Measurements from ENCODE around the gene E4F1.
A peak's percentile ranks its signal among the peaks of the same experiment; 100 is the strongest.
"Not testable (repeated sequence)": the region's sequence is repeated elsewhere in the genome, so short reads cannot be mapped to it uniquely, and the experiment has no call there.

The E4F1 gene

DNA sequence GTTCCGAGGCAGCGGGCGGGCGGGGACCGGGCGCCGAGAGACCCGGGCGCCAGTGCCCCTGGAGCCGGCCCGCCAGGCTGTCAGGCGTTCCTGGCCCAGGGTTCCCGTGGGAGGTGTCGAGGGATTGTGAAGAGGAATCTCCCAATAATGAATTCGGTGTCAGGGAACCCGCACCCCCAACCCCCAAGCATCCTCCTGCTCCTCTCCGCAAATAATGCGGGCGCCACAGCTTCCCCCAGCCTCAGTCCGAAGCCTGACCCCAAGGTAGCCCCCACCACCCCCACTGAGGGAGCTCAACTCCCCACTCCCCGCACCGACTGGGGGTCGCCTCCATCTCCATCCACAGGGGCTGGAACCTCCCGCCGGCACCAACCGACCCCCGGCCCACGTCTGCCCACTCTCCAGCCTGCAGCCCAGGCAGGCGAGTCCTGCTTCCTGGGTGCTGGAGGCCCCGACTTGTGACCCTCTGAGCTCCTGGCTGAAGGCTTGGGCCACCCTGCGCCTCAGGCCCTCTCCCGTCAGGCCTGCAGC lies 26.3 kb upstream of the E4F1 start:
- Mint-ChIP-seq H3K4me1 (peaks cover 6% of the 10 kb centered on the region), H3K36me3 (no peaks in the 10 kb centered on the region), H3K4me3 (peak overlapping the region; percentile 55), H3K27ac (no peak overlapping the region), H3K9me3 (no peaks in the 10 kb centered on the region)
- ATAC-seq (no peak), DNase-seq (ENCODE audit: low spot score in 2 of 2) (no peak)

DNA sequence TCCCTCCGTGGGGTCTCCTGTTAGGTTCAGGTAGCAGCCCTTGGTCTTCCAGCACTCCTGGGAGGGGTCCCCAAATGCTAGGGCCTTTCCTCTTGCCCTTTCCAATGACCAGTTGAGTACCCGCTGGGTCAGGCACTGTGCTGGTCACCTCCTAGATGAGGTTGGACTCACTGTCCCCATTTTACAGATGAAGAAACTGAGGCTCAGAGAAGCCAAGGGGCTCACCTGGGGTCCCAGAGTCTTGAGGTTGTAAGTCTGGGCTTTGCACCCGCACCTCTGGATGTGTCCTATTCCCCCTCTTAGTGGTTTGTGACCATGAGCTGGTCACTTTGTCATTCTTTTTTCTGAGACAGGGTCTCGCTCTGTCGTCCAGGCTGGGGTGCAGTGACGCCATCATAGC lies 25.6 kb upstream of the E4F1 start:
- no peak for DNase-seq (ENCODE audit: low spot score in 2 of 2)
- Mint-ChIP-seq H3K4me1 (peaks cover 6% of the 10 kb centered on the region), H3K9me3 (no peaks in the 10 kb centered on the region), H3K36me3 (no peaks in the 10 kb centered on the region), H3K27ac (no peak overlapping the region), H3K4me3 (peak overlapping the region; percentile 55)
- ATAC-seq, result no peak

DNA sequence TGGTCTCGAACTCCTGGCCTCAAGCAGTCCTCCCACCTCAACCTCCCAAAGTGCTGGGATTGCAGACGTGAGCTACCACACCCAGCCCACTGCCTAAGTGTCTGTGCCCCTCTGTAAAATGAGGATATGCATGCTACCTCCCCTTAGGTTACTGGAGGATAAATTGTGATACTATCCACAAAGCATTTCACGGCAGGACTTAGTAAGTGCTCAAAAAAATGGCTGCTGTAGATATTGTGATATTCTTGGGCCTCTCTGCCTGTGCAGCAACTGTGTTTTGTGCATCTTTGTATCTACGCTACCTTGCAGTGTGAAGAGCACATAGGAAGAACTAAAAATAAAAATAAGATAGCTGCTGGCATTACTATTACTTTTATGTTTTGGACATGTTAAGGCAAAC lies 25.1 kb upstream of the E4F1 start:
- no peaks in the 10 kb centered on the region for H3K36me3 Mint-ChIP-seq

DNA sequence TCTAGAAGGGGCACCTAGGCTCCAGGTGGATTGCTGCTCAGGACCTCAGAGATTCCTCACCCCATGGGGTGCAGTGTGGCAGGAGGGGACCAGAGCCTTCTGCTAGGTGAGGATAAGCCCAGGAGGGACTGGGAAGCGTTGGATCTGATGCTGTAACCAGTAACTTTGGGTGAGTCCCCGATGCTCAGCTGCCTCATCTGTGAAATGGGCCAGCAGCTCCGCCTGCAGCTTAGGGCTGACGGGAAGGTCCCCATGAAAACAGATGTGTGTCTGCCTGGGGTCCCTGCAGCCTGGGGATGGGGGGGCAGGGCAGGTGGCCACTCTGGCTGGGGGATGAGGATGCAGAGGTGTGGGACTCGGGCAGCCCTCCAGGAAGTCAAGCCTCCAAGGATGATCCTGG lies 24.3 kb upstream of the E4F1 start:
- H3K36me3 Mint-ChIP-seq, result peaks cover under 1% of the 10 kb centered on the region
- H3K4me1 Mint-ChIP-seq, result peaks cover 12% of the 10 kb centered on the region
- no peak overlapping the region for H3K4me3 Mint-ChIP-seq
- H3K9me3 Mint-ChIP-seq, result no peaks in the 10 kb centered on the region
- H3K27ac Mint-ChIP-seq, result no peak overlapping the region
- ATAC-seq (no peak), DNase-seq (ENCODE audit: low spot score in 2 of 2) (no peak)

More for the DNA sequence above, 25.1 kb upstream of the E4F1 start:
- peak overlapping the region; percentile 55 for H3K4me3 Mint-ChIP-seq
- no peak overlapping the region for H3K27ac Mint-ChIP-seq
- DNase-seq (ENCODE audit: low spot score in 2 of 2) (no peak), ATAC-seq (no peak)
- peaks cover 7% of the 10 kb centered on the region for H3K4me1 Mint-ChIP-seq
- no peaks in the 10 kb centered on the region for H3K9me3 Mint-ChIP-seq

DNA sequence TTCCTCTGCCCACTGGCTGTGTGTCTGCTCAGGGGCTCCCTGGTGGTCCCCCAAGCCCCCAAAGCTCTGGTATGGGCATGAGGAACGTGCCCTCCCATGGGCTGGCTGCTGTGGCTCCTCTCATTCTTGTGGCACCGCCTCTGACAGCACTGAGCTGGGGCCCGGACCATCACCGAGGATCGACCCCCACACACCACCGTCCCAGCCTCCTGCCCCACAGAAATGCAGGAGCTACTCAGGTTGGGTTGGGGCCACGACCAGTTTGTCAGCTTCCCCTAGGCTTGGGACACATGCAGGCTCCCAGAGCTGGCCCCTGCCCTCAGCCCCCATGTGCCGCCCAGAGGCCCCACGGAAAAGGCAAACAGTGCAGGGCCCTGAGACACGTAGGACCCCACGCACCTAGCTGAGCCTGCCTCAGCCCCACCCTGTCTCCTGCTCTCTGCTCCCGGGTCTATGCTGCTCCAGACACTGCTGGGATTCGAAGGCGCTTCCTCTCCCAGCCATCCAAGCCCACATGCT lies 23.7 kb upstream of the E4F1 start:
- Mint-ChIP-seq H3K9me3 (no peaks in the 10 kb centered on the region), H3K4me3 (no peak overlapping the region), H3K27ac (no peak overlapping the region), H3K4me1 (peaks cover 17% of the 10 kb centered on the region), H3K36me3 (peaks cover 6% of the 10 kb centered on the region)
- ATAC-seq (no peak), DNase-seq (ENCODE audit: low spot score in 2 of 2) (no peak)

DNA sequence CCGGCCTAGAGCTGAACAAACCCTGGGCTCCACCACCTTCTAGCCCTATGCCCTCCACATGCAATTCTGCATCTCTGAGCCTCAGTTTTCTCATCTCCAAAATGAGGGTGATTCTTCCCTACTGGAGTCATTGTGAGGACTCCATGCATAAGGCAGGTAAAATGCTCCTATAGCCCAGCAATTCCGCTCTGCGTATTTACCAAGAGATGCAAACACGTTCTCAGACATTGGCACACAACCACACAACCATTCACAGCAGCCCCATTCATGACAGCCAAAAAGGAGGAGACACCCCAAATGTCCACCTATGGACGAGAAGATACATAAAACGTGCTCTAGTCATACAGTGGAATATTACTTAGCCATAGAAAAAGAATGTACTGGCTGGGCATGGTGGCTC lies 23.1 kb upstream of the E4F1 start:
- no peak for ATAC-seq

DNA sequence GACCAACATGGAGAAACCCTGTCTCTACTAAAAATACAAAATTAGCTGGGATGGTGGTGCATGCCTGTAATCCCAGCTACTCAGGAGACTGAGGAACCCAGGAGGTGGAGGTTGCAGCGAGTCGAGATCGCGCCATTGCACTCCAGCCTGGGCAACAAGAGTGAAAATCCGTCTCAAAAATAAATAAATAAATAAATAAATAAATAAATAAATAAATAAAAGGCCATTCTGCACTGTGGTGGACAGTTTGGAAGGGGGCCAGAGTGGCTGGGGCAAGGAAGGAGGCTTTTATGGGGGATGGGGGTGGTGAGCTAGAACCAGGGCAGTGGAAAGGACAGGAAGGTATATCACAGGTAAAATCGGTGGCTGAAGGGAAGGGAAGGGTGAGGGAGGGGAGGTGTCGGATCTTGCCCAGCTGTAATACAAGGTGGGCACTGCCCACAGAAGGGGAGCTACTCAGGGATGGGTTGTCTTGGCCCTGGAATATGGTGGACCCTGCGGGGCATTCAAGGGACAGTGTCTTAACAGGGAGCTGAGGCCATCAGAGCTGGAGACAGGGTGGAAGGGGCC lies 20.2 kb upstream of the E4F1 start:
- ATAC-seq; H3K27ac Mint-ChIP-seq; DNase-seq (ENCODE audit: low spot score in 2 of 2); H3K9me3 Mint-ChIP-seq: not testable (repeated sequence)
- Mint-ChIP-seq H3K36me3 (peaks cover 20% of the 10 kb centered on the region), H3K4me1 (peaks cover 31% of the 10 kb centered on the region), H3K4me3 (peak overlapping the region; percentile 75)

More for the DNA sequence above, 23.1 kb upstream of the E4F1 start:
- H3K4me3 Mint-ChIP-seq, result no peak overlapping the region
- H3K9me3 Mint-ChIP-seq, result no peaks in the 10 kb centered on the region
- H3K4me1 Mint-ChIP-seq, result peaks cover 14% of the 10 kb centered on the region
- no peak overlapping the region for H3K27ac Mint-ChIP-seq
- no peak for DNase-seq (ENCODE audit: low spot score in 2 of 2)
- H3K36me3 Mint-ChIP-seq, result peaks cover 7% of the 10 kb centered on the region

DNA sequence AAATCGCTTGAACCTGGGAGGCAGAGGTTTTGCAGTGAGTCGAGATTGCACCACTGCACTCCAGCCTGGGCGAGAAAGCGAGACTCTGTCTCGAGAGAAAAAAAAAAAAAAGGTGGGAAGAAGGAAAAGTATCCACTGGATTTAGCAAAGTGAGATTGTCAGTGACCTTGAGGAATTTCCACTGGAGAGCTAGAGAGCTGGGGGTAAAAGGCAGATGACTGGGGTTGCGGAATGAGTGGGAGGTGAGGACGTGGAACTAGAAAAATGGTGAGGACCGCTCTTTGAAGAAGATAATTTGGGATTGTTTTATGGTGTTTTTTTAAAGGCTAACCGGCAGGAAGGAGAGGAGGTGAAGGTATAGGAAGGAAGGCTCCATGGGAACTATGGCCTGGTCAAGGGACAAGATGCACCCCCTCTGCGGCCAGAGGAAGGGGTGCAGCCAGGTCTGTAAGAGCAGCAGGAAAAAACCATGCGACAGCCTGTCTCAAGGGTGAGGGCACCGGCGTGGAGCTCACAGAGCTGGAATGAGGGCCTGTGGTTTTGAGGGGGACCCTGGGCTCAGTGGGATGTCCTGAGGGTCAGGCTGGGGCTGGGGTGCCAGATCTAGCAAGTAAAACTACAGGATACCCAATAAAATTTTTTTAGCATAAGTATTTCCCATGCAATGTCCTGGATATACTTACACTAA lies 18.8 kb upstream of the E4F1 start:
- Mint-ChIP-seq H3K4me1 (peaks cover 31% of the 10 kb centered on the region), H3K4me3 (peak overlapping the region; percentile 75), H3K9me3 (no peaks in the 10 kb centered on the region), H3K36me3 (peaks cover 27% of the 10 kb centered on the region), H3K27ac (peak overlapping the region; percentile 80)
- no peak for DNase-seq (ENCODE audit: low spot score in 2 of 2)
- no peak for ATAC-seq

DNA sequence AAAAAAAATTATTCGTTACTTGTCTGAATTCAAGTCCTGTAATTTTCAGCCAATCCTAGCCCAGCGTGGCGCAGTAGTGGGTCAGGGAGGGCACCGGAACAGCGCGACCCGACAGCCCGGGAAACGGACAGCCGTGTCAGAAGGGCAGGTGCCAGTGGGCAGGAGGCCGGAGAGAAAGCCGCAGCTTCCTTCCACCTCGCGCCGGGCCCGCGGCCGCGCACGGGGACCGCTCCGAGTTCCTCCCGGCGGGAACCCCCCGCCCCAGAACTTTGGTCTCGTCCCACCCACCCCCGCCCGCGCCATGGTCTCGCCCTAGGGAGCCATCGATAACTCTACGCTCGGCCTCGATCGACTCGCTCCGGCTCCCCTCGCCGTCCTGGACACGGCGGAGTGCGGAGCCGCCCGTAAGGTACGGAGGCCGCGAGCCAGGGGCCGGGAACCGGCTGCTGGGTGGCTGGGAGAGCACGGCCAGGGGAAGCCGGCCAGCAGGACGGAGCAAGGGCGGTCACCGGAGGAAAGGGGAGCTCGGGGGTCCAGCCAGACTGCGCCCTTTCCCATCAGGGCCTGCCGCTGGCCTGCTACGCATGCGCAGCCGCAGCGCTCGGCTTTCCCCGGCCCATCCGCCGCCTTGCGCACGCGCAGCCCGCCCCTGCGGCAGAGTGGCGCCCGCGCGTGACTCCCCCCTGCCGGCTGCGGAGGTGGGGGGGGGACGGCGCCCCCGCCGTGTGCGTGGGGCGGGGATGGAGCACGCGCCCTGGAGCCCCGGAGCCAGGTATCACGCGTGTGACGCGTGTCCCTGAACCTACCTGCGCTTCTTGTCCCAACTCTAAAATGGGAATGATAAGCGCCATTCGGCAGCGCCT lies 18.1 kb upstream of the E4F1 start, which contains the start of gene MLST8:
TSS of gene MLST8 (plus strand) at position 351 of the 863 bp plus-strand sequence. CDS start 632 bp downstream, outside the sequence.
- ATAC-seq (peak; percentile 90), DNase-seq (ENCODE audit: low spot score in 2 of 2) (peak; percentile 97)
- Mint-ChIP-seq H3K27ac (peak within 1 kb of the TSS; percentile 80), H3K4me1 (peaks cover 31% of the 10 kb centered on the region), H3K9me3 (no peaks in the 10 kb centered on the region), H3K4me3 (peak within 1 kb of the TSS; percentile 75), H3K36me3 (peaks cover 32% of the 10 kb centered on the region)

DNA sequence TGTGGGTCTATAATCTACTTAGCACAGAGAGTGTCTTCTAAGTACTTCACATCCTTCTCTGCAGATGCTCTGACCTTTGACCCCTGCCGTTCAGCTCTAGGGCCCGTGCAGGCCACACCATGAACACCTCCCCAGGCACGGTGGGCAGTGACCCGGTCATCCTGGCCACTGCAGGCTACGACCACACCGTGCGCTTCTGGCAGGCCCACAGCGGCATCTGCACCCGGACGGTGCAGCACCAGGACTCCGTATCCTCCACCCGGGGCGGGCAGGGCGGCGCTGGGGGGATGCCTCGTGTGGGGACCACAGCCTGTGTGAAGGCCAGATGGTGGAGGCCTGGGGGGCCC lies 17.5 kb upstream of the E4F1 start:
- Mint-ChIP-seq H3K4me3 (peak overlapping the region; percentile 75), H3K36me3 (peaks cover 34% of the 10 kb centered on the region), H3K4me1 (peaks cover 31% of the 10 kb centered on the region), H3K27ac (peak overlapping the region; percentile 80), H3K9me3 (no peaks in the 10 kb centered on the region)
- DNase-seq (ENCODE audit: low spot score in 2 of 2), result no peak
- ATAC-seq, result peak; percentile 3

DNA sequence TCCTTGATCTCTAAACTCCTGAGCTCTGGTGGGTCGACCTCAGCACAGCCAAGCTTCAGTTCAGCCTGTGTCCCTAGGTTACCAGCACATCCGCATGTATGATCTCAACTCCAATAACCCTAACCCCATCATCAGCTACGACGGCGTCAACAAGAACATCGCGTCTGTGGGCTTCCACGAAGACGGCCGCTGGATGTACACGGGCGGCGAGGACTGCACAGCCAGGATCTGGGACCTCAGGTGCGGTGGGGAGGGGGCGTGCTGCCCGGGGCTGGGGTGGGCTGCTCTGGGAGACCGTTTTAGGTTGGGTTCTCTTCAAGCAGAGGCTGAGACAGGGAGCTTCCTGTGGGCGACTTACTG lies 17.0 kb upstream of the E4F1 start:
- Mint-ChIP-seq H3K9me3 (no peaks in the 10 kb centered on the region), H3K36me3 (peaks cover 34% of the 10 kb centered on the region), H3K4me3 (peak overlapping the region; percentile 75), H3K4me1 (peaks cover 31% of the 10 kb centered on the region), H3K27ac (peak overlapping the region; percentile 80)
- ATAC-seq (no peak), DNase-seq (ENCODE audit: low spot score in 2 of 2) (no peak)

DNA sequence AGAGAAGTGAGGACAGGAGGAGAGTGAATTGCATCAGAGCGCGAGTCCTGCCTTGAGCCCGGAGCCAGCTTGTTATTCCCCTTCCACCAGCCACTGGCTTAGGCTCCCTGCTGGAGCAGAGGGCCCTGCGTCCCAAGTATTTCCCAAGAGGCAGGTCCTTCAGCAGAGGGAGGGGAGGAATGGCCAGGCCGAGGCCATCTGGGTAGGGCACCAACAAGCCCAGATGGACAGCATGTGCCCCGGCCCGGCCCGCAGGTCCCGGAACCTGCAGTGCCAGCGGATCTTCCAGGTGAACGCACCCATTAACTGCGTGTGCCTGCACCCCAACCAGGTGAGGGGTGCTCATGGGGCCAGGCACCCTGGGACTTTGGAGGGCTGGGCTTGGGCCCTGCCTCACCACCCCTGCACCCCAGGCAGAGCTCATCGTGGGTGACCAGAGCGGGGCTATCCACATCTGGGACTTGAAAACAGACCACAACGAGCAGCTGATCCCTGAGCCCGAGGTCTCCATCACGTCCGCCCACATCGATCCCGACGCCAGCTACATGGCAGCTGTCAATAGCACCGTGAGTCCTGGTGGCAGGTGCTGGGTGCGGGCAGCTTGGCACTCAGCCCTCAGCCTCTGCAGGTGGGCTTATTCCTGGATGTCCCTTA lies 16.5 kb upstream of the E4F1 start:
- Mint-ChIP-seq H3K36me3 (peaks cover 39% of the 10 kb centered on the region), H3K4me1 (peaks cover 34% of the 10 kb centered on the region), H3K4me3 (peak overlapping the region; percentile 75), H3K27ac (peak overlapping the region; percentile 80), H3K9me3 (no peaks in the 10 kb centered on the region)
- no peak for DNase-seq (ENCODE audit: low spot score in 2 of 2)
- ATAC-seq, result no peak

DNA sequence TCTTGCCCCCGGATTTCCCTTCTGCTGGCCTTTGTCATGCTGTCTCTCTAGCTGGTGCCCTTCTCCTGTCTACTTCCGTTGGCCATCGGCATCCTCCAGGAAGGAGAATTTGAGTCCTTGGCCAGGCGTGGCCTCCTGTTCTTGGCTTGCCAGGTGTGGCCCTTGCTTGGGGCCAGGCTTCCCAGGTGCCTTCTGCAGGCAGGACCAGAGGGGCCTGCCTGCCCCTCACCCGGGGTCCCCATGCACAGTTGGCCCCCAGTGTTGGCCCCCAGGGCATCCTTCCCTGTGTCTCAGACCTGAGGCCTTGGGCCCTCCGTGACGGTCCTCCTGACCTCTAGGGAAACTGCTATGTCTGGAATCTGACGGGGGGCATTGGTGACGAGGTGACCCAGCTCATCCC lies 15.5 kb upstream of the E4F1 start:
- Mint-ChIP-seq H3K36me3 (peaks cover 47% of the 10 kb centered on the region), H3K27ac (peak overlapping the region; percentile 69), H3K9me3 (no peaks in the 10 kb centered on the region), H3K4me3 (peak overlapping the region; percentile 75), H3K4me1 (peaks cover 44% of the 10 kb centered on the region)
- no peak for ATAC-seq
- no peak for DNase-seq (ENCODE audit: low spot score in 2 of 2)

DNA sequence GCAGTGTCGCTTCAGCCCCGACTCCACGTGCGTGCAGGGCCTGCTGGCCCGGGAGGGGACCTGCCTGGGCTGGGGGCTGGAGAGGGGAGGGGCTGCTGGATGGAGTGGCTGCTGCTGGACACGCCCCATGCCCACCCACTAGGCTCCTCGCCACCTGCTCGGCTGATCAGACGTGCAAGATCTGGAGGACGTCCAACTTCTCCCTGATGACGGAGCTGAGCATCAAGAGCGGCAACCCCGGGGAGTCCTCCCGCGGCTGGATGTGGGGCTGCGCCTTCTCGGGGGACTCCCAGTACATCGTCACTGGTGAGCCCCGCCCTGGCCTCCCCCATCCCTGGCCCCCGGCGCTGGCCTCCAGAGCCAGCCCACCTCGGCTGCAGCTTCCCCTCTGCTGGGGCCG lies 15.1 kb upstream of the E4F1 start:
- ATAC-seq (no peak), DNase-seq (ENCODE audit: low spot score in 2 of 2) (no peak)
- Mint-ChIP-seq H3K4me3 (peak overlapping the region; percentile 75), H3K27ac (no peak overlapping the region), H3K9me3 (no peaks in the 10 kb centered on the region), H3K36me3 (peaks cover 52% of the 10 kb centered on the region), H3K4me1 (peaks cover 47% of the 10 kb centered on the region)

DNA sequence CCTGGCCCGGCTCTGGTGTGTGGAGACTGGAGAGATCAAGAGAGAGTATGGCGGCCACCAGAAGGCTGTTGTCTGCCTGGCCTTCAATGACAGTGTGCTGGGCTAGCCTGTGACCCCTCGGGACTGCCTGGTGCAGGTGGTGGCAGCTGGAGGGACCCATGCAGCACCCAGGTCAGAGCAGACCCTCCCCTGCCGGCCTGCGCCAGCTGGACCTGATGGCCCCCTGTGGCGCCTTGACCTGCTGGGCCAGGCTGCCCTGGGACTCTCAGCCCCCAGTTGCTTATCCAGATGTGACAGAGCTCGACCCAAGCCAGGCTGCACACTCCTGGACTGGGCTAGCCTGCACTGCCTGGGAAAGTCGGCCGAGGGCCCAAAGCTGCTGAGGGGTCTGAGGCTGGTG lies 14.6 kb upstream of the E4F1 start:
- Mint-ChIP-seq H3K27ac (no peak overlapping the region), H3K9me3 (no peaks in the 10 kb centered on the region), H3K4me3 (no peak overlapping the region), H3K36me3 (peaks cover 55% of the 10 kb centered on the region), H3K4me1 (peaks cover 46% of the 10 kb centered on the region)
- ATAC-seq (no peak), DNase-seq (ENCODE audit: low spot score in 2 of 2) (no peak)
